Endothelial cell of umbilical vein (primary cell): Measurements from ENCODE around the gene KIAA1217. TPM values are rescaled to one million over a fixed set of nuclear protein-coding genes. Genes with fewer than 3 reads are reported as not detected.

Experiments used
- BruUV-seq: library from RNA; stranded (reverse); fragments of 400-500 nt; replicated peaks from 2 replicates; lab custom pipeline; 2021; lab: Mats Ljungman, UMichigan
- CTCF ChIA-PET: fragments of 300-600, 350-600 bp; sonication (Branson Sonifier 250); formaldehyde crosslinking; loops from one replicate; lab custom pipeline; 2021; ENCODE audit warnings: antibody characterized with exemption, inconsistent platforms; lab: Charles Lee
- POLR2A ChIA-PET: fragments of 300-600, 350-600 bp; sonication (Branson Sonifier 250); formaldehyde crosslinking; loops from one replicate; lab custom pipeline; 2021; ENCODE audit warnings: antibody characterized with exemption, inconsistent platforms; lab: Charles Lee
- DNase-seq: peaks from one replicate; pipeline ENCODE4 v3.0.0-alpha.2; 2011; ENCODE audit warnings: low read depth, low spot score
- FAIRE-seq: peaks from 2 replicates; lab custom pipeline; 2011; peaks lifted over from hg19 to GRCh38; lab: Jason Lieb, UNC
- H2AFZ ChIP-seq: 2 replicates; pipeline ENCODE4 v1.6.0; 2012; ENCODE audit warnings: low read depth, low read length, control low read depth, inconsistent platforms
- H3K27ac ChIP-seq: 2 replicates; pipeline ENCODE4 v1.5.1; 2011; ENCODE audit warnings: low read depth, mild to moderate bottlenecking, control low read depth, low read length, moderate library complexity; ENCODE audit not compliant: insufficient read depth
- H3K27me3 ChIP-seq, 2 experiments: 2 replicates each; pipeline versions ENCODE4 v1.6.0 to v1.6.1; 2011; ENCODE audit warnings: low read length in 2 of 2, mixed read lengths in 1 of 2; ENCODE audit not compliant: control insufficient read depth in 2 of 2, insufficient read depth in 2 of 2
- H3K36me3 ChIP-seq, 2 experiments: 2 replicates in 1 of 2; 3 replicates in 1 of 2; pipeline ENCODE4 v1.5.1; 2011; ENCODE audit warnings: low read length in 2 of 2, mild to moderate bottlenecking in 1 of 2, moderate library complexity in 1 of 2; ENCODE audit not compliant: control insufficient read depth in 2 of 2, insufficient read depth in 2 of 2; ENCODE audit errors: extremely low read depth in 1 of 2
- H3K4me1 ChIP-seq: 3 replicates; pipeline ENCODE4 v1.5.1; 2011; ENCODE audit warnings: mild to moderate bottlenecking, low read length; ENCODE audit not compliant: control insufficient read depth, insufficient read depth; ENCODE audit errors: extremely low read depth
- H3K4me2 ChIP-seq: 2 replicates; pipeline ENCODE4 v1.6.1; 2011; ENCODE audit warnings: low read length, control low read depth, mixed read lengths; ENCODE audit not compliant: insufficient read depth
- H3K4me3 ChIP-seq, 3 experiments: fragments of 200-600 bp in 1 of 3; sonication (generic), shearing (Covaris generic) in 1 of 3; replicated peaks in 1 of 3; 2 replicates each; pipeline ENCODE4 v1.5.1; 2011 to 2016; ENCODE audit warnings: control low read depth in 3 of 3, low read length in 3 of 3, mild to moderate bottlenecking in 2 of 3, inconsistent platforms in 1 of 3, low read depth in 1 of 3, moderate library complexity in 1 of 3; ENCODE audit not compliant: insufficient read depth in 1 of 3
- H3K79me2 ChIP-seq: 2 replicates; pipeline ENCODE4 v1.6.0; 2012; ENCODE audit warnings: low read length, inconsistent platforms; ENCODE audit not compliant: control insufficient read depth, insufficient read depth
- H3K9ac ChIP-seq: replicated peaks from 2 replicates; pipeline ENCODE3; 2011; ENCODE audit warnings: low read length, control low read depth; ENCODE audit not compliant: insufficient read depth; ENCODE audit errors: extremely low read depth
- H3K9me1 ChIP-seq: replicated peaks from 3 replicates; pipeline ENCODE4 v1.6.0; 2011; ENCODE audit warnings: mild to moderate bottlenecking, low read length; ENCODE audit not compliant: control insufficient read depth, insufficient read depth; ENCODE audit errors: extremely low read depth
- H3K9me3 ChIP-seq: replicated peaks from 2 replicates; pipeline ENCODE4 v1.5.1; 2012; ENCODE audit warnings: low read length, inconsistent platforms; ENCODE audit not compliant: control insufficient read depth, insufficient read depth
- H4K20me1 ChIP-seq: replicated peaks from 2 replicates; pipeline ENCODE3; 2011; ENCODE audit warnings: mild to moderate bottlenecking, low read length; ENCODE audit not compliant: control insufficient read depth, insufficient read depth; ENCODE audit errors: extremely low read depth
- CTCF ChIP-seq, 2 donors: IDR thresholded peaks; 1 replicate in 1 of 2; 2 replicates in 1 of 2; pipeline ENCODE4 v1.5.1; 2011; ENCODE audit warnings: low read length in 2 of 2, mild to moderate bottlenecking in 2 of 2, moderate library complexity in 2 of 2, control low read depth in 1 of 2, inconsistent platforms in 1 of 2, low read depth in 1 of 2; ENCODE audit not compliant: insufficient read depth in 1 of 2; ENCODE audit errors: extremely low read depth in 1 of 2
- EZH2 ChIP-seq: IDR thresholded peaks from 2 replicates; pipeline ENCODE4 v1.6.1; 2012; ENCODE audit warnings: borderline replicate concordance, low read depth, mild to moderate bottlenecking, moderate library complexity, low read length, inconsistent platforms; ENCODE audit not compliant: severe bottlenecking
- FOS ChIP-seq: IDR thresholded peaks from 2 replicates; pipeline ENCODE4 v1.6.1; 2011; ENCODE audit warnings: mild to moderate bottlenecking, low read length, moderate library complexity, borderline replicate concordance; ENCODE audit not compliant: insufficient read depth
- GATA2 ChIP-seq: IDR thresholded peaks from 2 replicates; pipeline ENCODE4 v1.7.0; 2011; ENCODE audit warnings: low read depth, mild to moderate bottlenecking, moderate library complexity, mixed read lengths, low read length; ENCODE audit not compliant: insufficient read length, insufficient read depth
- JUN ChIP-seq: IDR thresholded peaks from 2 replicates; pipeline ENCODE4 v1.6.1; 2011; ENCODE audit warnings: borderline replicate concordance, low read depth; ENCODE audit not compliant: insufficient read length, insufficient read depth
- POLR2A ChIP-seq: IDR thresholded peaks from 2 replicates; pipeline ENCODE4 v1.6.1; 2012; ENCODE audit warnings: low read depth, mild to moderate bottlenecking, control low read depth, low read length
- POLR2AphosphoS5 ChIP-seq: IDR thresholded peaks from 2 replicates; pipeline ENCODE4 v1.6.1; 2012; ENCODE audit warnings: low read depth, mild to moderate bottlenecking, control low read depth, low read length, moderate library complexity; ENCODE audit not compliant: insufficient read depth
- dilution Hi-C: fragments of 300-500 bp; cut with MboI; formaldehyde crosslinking; loops from one replicate; pipeline ENCODE4 v1.15.0; 2019; ENCODE audit warnings: low sequenced_read_pairs; ENCODE audit not compliant: extremely low pct_ligation_motif_present
- intact Hi-C: fragments of 100-400 bp; cut with micrococcal nuclease; formaldehyde crosslinking; loops from one replicate; pipeline ENCODE4 v1.10.0; 2022
- polyA plus RNA-seq, 4 experiments: library from polyadenylated mRNA; depleted of rRNA in 3 of 4; stranded (reverse) in 3 of 4; unstranded in 1 of 4; fragments of >200 nt; gene quantifications; 2 replicates each; pipeline versions ENCODE4 v1.2.1 to v1.2.3, GENCODE V29; 2011 to 2012; ENCODE audit warnings: missing spikeins in 1 of 4
- total RNA-seq: library from RNA; stranded (reverse); gene quantifications from 2 replicates; pipeline ENCODE4 v1.2.3, GENCODE V29; 2021

The KIAA1217 gene
- total and polyA plus RNA-seq, 2 donors (not counting 3 experiments of a cell fraction or from before 2014, with no cell fraction given): 0.83 to 10.3 TPM

DNA sequence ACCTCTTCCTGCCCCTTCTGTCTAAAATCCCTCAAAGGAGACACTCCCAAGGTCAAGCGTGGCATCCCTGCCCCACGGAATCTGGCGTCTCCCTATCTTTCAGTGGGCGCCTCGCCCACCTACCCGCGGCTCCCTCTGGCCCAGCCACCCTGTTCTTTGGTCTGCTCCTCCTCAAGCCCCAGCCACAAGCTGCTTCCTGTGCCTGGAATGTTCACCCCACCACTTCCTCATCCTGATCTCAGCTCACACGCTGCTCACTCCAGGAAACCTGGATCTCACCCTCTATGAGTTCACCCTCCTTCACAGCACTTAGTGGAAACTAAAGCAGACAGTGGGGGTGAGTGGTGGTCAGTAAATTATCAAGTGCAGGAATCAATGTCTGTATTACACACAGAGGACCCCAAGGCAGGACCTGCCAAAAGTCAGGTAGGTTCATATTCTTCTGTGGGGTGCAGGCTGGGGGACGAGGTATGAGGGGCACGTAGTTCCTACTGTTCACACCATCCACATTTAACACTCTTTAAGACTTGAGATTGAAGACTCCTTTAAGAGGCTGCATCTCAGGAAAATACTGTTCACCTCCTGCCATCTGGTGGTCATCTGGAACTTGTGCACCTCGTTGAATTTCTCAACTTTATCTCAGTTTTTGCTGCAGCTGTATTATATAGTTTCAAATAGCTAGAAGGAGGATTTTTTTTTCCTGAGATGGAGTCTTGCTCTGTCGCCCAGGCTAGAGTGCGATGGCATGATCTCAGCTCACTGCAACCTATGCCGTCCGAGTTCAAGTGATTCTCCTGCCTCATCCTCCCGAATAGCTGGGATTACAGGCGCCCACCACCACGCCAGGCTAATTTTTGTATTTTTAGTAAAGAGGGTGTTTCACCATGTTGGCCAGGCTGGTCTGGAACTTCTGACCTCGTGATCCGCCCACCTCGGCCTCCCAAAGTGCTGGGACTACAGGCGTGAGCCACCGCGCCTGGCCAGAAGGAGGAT is 348.1 kb downstream of the KIAA1217 start:
- CTCF ChIA-PET: interaction anchor here (0.7 to 4.0 kb wide), 13 partner anchors 8 to 1399 kb away, joined by 3 to 35 read pairs (median 5); no protein-coding TSS in a partner anchor
- Histone ChIP-seq H3K27me3 (no peaks in the 10 kb centered on the region), H3K79me2 (no peaks in the 10 kb centered on the region), H3K9me1 (no peaks in the 10 kb centered on the region), H3K4me1 (peaks cover 2% of the 10 kb centered on the region), H3K4me2 (no peak overlapping the region), H3K9ac (no peak overlapping the region), H3K9me3 (no peaks in the 10 kb centered on the region), H3K4me3 (no peak overlapping the region), H3K27ac (no peak overlapping the region), H2AFZ (no peak overlapping the region), H4K20me1 (no peaks in the 10 kb centered on the region), H3K36me3 (no peaks in the 10 kb centered on the region)
- TF ChIP-seq POLR2AphosphoS5: no peak
- TF ChIP-seq FOS: no peak
- peak; percentile 60 to 61 for TF ChIP-seq CTCF (IDR thresholded peaks at IDR 0.05; ENCODE audit: extremely low read depth in 1 of 2, insufficient read depth in 1 of 2, low read depth in 1 of 2, low read length in 2 of 2)
- TF ChIP-seq POLR2A: no peak
- TF ChIP-seq EZH2: no peak
- no peak for TF ChIP-seq JUN
- no peak for TF ChIP-seq GATA2
- FAIRE-seq: peak; percentile 90
- DNase-seq: peak; percentile 59
- BruUV-seq: no TSS peak
- dilution Hi-C loops: no loop called here
- POLR2A ChIA-PET: no interaction called here
- intact Hi-C loops: loop anchor here (2.0 kb wide), 1 partner anchor 1398 kb away; no protein-coding TSS in a partner anchor
